Sigmoid colon (tissue), 7 donors: Measurements from ENCODE around the gene GRAMD4. TPM values are rescaled to one million over a fixed set of nuclear protein-coding genes. Genes with fewer than 3 reads are reported as not detected.

Experiments
- DNase-seq: peaks from one replicate; pipeline ENCODE4 v3.0.0-alpha.2; 2019
- H3K27ac ChIP-seq, 4 donors: fragments of 200-600 bp; sonication (generic); one replicate each; pipeline ENCODE4 v1.5.1; 2016 to 2019; ENCODE audit warnings: mild to moderate bottlenecking in 1 of 4
- H3K27me3 ChIP-seq, 3 donors: fragments of 200-600 bp; sonication (generic); one replicate each; pipeline ENCODE4 v1.5.1; 2019; ENCODE audit warnings: mild to moderate bottlenecking in 1 of 3
- H3K36me3 ChIP-seq, 4 donors: fragments of 200-600 bp; sonication (generic); one replicate each; pipeline ENCODE4 v1.5.1; 2016 to 2019
- H3K4me1 ChIP-seq, 4 donors: fragments of 200-600 bp; sonication (generic); one replicate each; pipeline ENCODE4 v1.5.1; 2017 to 2019
- H3K4me3 ChIP-seq, 4 donors: fragments of 200-600 bp; sonication (generic); one replicate each; pipeline ENCODE4 v1.5.1; 2017 to 2019; ENCODE audit warnings: mild to moderate bottlenecking in 2 of 4, moderate library complexity in 1 of 4
- H3K9me3 ChIP-seq, 4 donors: fragments of 200-600 bp in 3 of 4; sonication (generic) in 3 of 4; one replicate each; pipeline versions ENCODE4 v1.5.1 to v1.6.1; 2013 to 2019
- CTCF ChIP-seq, 4 experiments: fragments of 450-650 bp in 3 of 4; fragments of 200-600 bp in 1 of 4; IDR thresholded peaks; one replicate each; pipeline ENCODE4 v1.5.1; 2016 to 2019; ENCODE audit warnings: antibody characterized with exemption in 4 of 4, mild to moderate bottlenecking in 3 of 4, moderate library complexity in 2 of 4
- EP300 ChIP-seq, 4 donors: sonication (generic); formaldehyde crosslinking; IDR thresholded peaks; one replicate each; pipeline ENCODE4 v1.6.1; 2017; ENCODE audit warnings: antibody characterized with exemption in 4 of 4
- POLR2A ChIP-seq, 2 donors: fragments of 450-650 bp; IDR thresholded peaks; one replicate each; pipeline ENCODE4 v1.6.1; 2016; ENCODE audit warnings: antibody characterized with exemption in 2 of 2, mild to moderate bottlenecking in 2 of 2, moderate library complexity in 2 of 2
- POLR2AphosphoS5 ChIP-seq, 4 donors: sonication (generic); formaldehyde crosslinking; IDR thresholded peaks; one replicate each; pipeline ENCODE4 v1.6.1; 2017; ENCODE audit warnings: antibody characterized with exemption in 4 of 4
- WGBS, 2 donors: extraction: QIAGEN DNeasy Blood & Tissue Kit; methylation state at CpG; one replicate each; pipeline ENCODE4 v1.1.7; 2013; 5-methylcytosine and 5-hydroxymethylcytosine counted together
- intact Hi-C: fragments of 100-400 bp; cut with DNase I; formaldehyde crosslinking; loops from one replicate; pipeline ENCODE4 v1.15.1; 2023
- polyA plus RNA-seq, 3 donors: library from polyadenylated mRNA; stranded (reverse); fragments of 200-250 nt; gene quantifications; one replicate each; pipeline ENCODE4 v1.2.3, GENCODE V29; 2013
- total RNA-seq, 4 donors: library from RNA; depleted of rRNA; stranded (reverse); fragments of >200 nt; gene quantifications; one replicate each; pipeline ENCODE4 v1.1.0, GENCODE V29; 2016
- donor health status: healthy with polysubstance abuse.
- donor health status: Bipolar disorder and iron deficiency.
- donor health status: healthy.

Gene GRAMD4
- total and polyA plus RNA-seq, 7 donors, result 11.6 to 57.2 (median 23.5) TPM

- no peak for DNase-seq
- no peaks in the 10 kb centered on the region for H3K27me3 ChIP-seq
- 13 to 44% methylated on average over 11 of the region's 11 CpGs for WGBS, 2 donors
- no peak overlapping the region for H3K4me3 ChIP-seq
- TF ChIP-seq POLR2AphosphoS5 (IDR thresholded peaks at IDR 0.05), result no peak
- no peak for TF ChIP-seq CTCF (IDR thresholded peaks at IDR 0.05)
- TF ChIP-seq EP300 (IDR thresholded peaks at IDR 0.05), result no peak
- TF ChIP-seq POLR2A (IDR thresholded peaks at IDR 0.05), result no peak
- no peaks in the 10 kb centered on the region for H3K9me3 ChIP-seq
- H3K36me3 ChIP-seq, result peaks cover 0 to 38% (median 3%) of the 10 kb centered on the region in 4 donors
- no peaks in the 10 kb centered on the region for H3K4me1 ChIP-seq
- intact Hi-C loops, result no loop called here
- no peak overlapping the region for H3K27ac ChIP-seq
Measured at GRCh38 chr22:46660604-46661201, 40.5 kb downstream of the GRAMD4 start.

GRCh38 chr22:46661221-46661851 lies 41.1 kb downstream of the GRAMD4 start:
- TF ChIP-seq EP300 (IDR thresholded peaks at IDR 0.05), result no peak
- no peak for TF ChIP-seq POLR2A (IDR thresholded peaks at IDR 0.05)
- TF ChIP-seq CTCF (IDR thresholded peaks at IDR 0.05), result no peak
- no peak for TF ChIP-seq POLR2AphosphoS5 (IDR thresholded peaks at IDR 0.05)
- no peaks in the 10 kb centered on the region for H3K4me1 ChIP-seq
- H3K4me3 ChIP-seq, result no peak overlapping the region
- H3K27ac ChIP-seq, result no peak overlapping the region
- no peaks in the 10 kb centered on the region for H3K27me3 ChIP-seq
- 50 to 74% methylated on average over 22 of the region's 22 CpGs for WGBS, 2 donors
- DNase-seq, result no peak
- no peaks in the 10 kb centered on the region for H3K9me3 ChIP-seq
- intact Hi-C loops, result no loop called here
- peaks cover 0 to 44% (median 6%) of the 10 kb centered on the region in 4 donors for H3K36me3 ChIP-seq

DNA sequence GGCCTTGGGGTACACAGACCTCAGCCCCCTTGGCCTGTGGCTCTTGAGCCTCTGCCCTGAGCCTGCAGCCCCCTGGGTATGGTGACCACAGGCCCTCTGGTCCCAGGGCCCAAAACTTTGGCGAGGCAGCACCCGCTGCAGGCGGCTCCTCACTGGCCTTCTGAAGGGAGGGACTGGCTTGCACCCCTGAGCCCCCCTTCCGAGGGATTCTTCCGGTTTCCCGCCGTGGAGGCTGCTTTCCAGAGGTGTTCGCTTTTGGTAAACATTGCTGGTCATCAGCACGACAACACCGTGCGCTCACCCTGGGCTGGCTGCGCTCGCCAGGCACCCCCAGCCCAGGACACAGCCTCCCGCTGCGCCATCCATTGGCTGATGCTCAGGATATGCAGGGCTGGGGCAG lies 42.0 kb downstream of the GRAMD4 start:
- H3K4me3 ChIP-seq, result no peak overlapping the region
- no peak overlapping the region for H3K27ac ChIP-seq
- no peaks in the 10 kb centered on the region for H3K27me3 ChIP-seq
- H3K36me3 ChIP-seq, result peaks cover 0 to 53% (median 9%) of the 10 kb centered on the region in 4 donors
- no peak for DNase-seq
- no peaks in the 10 kb centered on the region for H3K9me3 ChIP-seq
- H3K4me1 ChIP-seq, result no peaks in the 10 kb centered on the region
- WGBS, 2 donors, result 90 to 95% methylated on average over 15 of the region's 15 CpGs
- intact Hi-C loops, result no loop called here
- TF ChIP-seq POLR2A (IDR thresholded peaks at IDR 0.05) (no peak), EP300 (IDR thresholded peaks at IDR 0.05) (no peak), CTCF (IDR thresholded peaks at IDR 0.05) (no peak), POLR2AphosphoS5 (IDR thresholded peaks at IDR 0.05) (no peak)

GRCh38 chr22:46663001-46663400 lies 42.8 kb downstream of the GRAMD4 start:
- Histone ChIP-seq H3K27me3 (no peaks in the 10 kb centered on the region), H3K4me1 (no peaks in the 10 kb centered on the region), H3K9me3 (no peaks in the 10 kb centered on the region), H3K36me3 (peaks cover 0 to 61% (median 12%) of the 10 kb centered on the region in 4 donors), H3K4me3 (no peak overlapping the region), H3K27ac (no peak overlapping the region)
- TF ChIP-seq POLR2A (IDR thresholded peaks at IDR 0.05), result no peak
- TF ChIP-seq CTCF (IDR thresholded peaks at IDR 0.05), result no peak
- no peak for TF ChIP-seq EP300 (IDR thresholded peaks at IDR 0.05)
- TF ChIP-seq POLR2AphosphoS5 (IDR thresholded peaks at IDR 0.05), result no peak
- intact Hi-C loops, result no loop called here
- WGBS, 2 donors, result 92 to 97% methylated on average over 26 of the region's 26 CpGs
- DNase-seq, result no peak
